KMS-11 (cell line): ENCODE results near the gene PIK3R1.
A peak's percentile ranks its signal among the peaks of the same experiment; 100 is the strongest.

Source experiments
- H2AFZ ChIP-seq: fragments of 200-600 bp; sonication (generic); 2 replicates; pipeline ENCODE4 v1.6.1; 2016; ENCODE audit warnings: antibody characterized with exemption, mixed run types, low read depth
- H3K27ac ChIP-seq: fragments of 200-600 bp; sonication (generic); 2 replicates; pipeline ENCODE4 v1.6.1; 2016; ENCODE audit warnings: mild to moderate bottlenecking, mixed run types
- H3K27me3 ChIP-seq: fragments of 200-600 bp; sonication (generic); 2 replicates; pipeline ENCODE4 v1.6.1; 2017; ENCODE audit warnings: mild to moderate bottlenecking, low read depth, mixed run types, moderate library complexity; ENCODE audit not compliant: insufficient read depth
- H3K36me3 ChIP-seq: fragments of 200-600 bp; sonication (generic); 2 replicates; pipeline ENCODE4 v1.6.1; 2017; ENCODE audit warnings: mild to moderate bottlenecking, mixed run types; ENCODE audit not compliant: insufficient read depth
- H3K4me1 ChIP-seq: fragments of 200-600 bp; sonication (generic); 2 replicates; pipeline ENCODE4 v1.6.1; 2016; ENCODE audit warnings: mild to moderate bottlenecking, low read depth, mixed run types; ENCODE audit not compliant: poor library complexity, severe bottlenecking
- H3K4me2 ChIP-seq: fragments of 200-600 bp; sonication (generic); 2 replicates; pipeline ENCODE4 v1.7.0; 2016; ENCODE audit warnings: mild to moderate bottlenecking, mixed run types
- H3K4me3 ChIP-seq: fragments of 200-600 bp; sonication (generic); IDR thresholded peaks from 2 replicates; pipeline ENCODE4 v1.6.1; 2017; ENCODE audit warnings: low read depth, low read length, mixed read lengths; ENCODE audit not compliant: insufficient read depth
- H3K79me2 ChIP-seq: fragments of 200-600 bp; sonication (generic); 2 replicates; pipeline ENCODE4 v1.6.1; 2016; ENCODE audit warnings: low read depth, mixed run types; ENCODE audit not compliant: insufficient read depth
- H3K9ac ChIP-seq: fragments of 200-600 bp; sonication (generic); 2 replicates; pipeline ENCODE4 v1.6.1; 2016; ENCODE audit warnings: mild to moderate bottlenecking, mixed run types
- H4K20me1 ChIP-seq: fragments of 200-600 bp; sonication (generic); 2 replicates; pipeline ENCODE4 v1.6.1; 2016; ENCODE audit warnings: mild to moderate bottlenecking, mixed run types; ENCODE audit not compliant: insufficient read depth
- TF ChIP-seq, protein P1 (sequence below): fragments of 200-600 bp; sonication (generic); conservative IDR thresholded peaks from 2 replicates; pipeline ENCODE4 v1.6.1; 2017; ENCODE audit warnings: low read depth, mild to moderate bottlenecking, antibody characterized with exemption, low read length, moderate library complexity, mixed read lengths

The PIK3R1 gene

DNA sequence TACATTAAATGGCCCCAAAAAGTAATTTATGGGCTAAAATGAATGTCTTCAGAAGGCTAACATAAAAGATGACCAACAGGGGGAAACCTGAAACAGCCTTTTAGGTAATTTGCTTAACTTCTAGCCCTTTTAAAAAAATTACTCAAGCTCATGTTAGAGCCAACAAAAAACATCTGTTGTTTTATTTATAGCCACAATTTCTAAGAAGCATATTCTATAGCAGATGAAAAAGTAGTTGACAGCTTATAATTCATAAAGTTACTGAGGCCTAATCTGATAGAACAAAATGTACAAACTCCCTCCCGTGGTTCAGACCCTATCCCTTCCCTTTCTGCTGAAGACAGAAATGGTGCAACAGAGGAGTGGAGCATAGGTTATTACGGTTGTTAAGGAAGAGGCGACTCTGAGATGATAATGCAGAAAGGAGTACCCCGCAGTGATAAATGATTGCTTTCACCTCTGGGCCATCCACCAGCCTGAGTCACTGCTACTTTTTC is 46.1 kb downstream of the PIK3R1 start:
- no peak overlapping the region for H3K4me3 ChIP-seq
- no peaks in the 10 kb centered on the region for H4K20me1 ChIP-seq
- no peak overlapping the region for H3K4me2 ChIP-seq
- H3K27me3 ChIP-seq, result no peaks in the 10 kb centered on the region
- TF ChIP-seq, protein P1, sequence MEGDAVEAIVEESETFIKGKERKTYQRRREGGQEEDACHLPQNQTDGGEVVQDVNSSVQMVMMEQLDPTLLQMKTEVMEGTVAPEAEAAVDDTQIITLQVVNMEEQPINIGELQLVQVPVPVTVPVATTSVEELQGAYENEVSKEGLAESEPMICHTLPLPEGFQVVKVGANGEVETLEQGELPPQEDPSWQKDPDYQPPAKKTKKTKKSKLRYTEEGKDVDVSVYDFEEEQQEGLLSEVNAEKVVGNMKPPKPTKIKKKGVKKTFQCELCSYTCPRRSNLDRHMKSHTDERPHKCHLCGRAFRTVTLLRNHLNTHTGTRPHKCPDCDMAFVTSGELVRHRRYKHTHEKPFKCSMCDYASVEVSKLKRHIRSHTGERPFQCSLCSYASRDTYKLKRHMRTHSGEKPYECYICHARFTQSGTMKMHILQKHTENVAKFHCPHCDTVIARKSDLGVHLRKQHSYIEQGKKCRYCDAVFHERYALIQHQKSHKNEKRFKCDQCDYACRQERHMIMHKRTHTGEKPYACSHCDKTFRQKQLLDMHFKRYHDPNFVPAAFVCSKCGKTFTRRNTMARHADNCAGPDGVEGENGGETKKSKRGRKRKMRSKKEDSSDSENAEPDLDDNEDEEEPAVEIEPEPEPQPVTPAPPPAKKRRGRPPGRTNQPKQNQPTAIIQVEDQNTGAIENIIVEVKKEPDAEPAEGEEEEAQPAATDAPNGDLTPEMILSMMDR, result 0 out of 2 replicates have a peak, but pooled peaks have one; percentile 11
- H3K36me3 ChIP-seq, result no peaks in the 10 kb centered on the region
- no peak overlapping the region for H3K27ac ChIP-seq
- H3K9ac ChIP-seq, result no peak overlapping the region
- no peak overlapping the region for H2AFZ ChIP-seq
- no peaks in the 10 kb centered on the region; the same call in 1 of the 2 replicates for H3K79me2 ChIP-seq
- H3K4me1 ChIP-seq, result peaks cover 1% of the 10 kb centered on the region

- TF ChIP-seq, protein P1, result no peak
- no peak overlapping the region for H3K4me3 ChIP-seq
- no peaks in the 10 kb centered on the region for H3K79me2 ChIP-seq
- H3K4me1 ChIP-seq, result no peaks in the 10 kb centered on the region
- no peaks in the 10 kb centered on the region for H3K36me3 ChIP-seq
- H3K9ac ChIP-seq, result no peak overlapping the region
- no peak overlapping the region for H3K4me2 ChIP-seq
- no peaks in the 10 kb centered on the region for H4K20me1 ChIP-seq
- no peak overlapping the region for H3K27ac ChIP-seq
- H3K27me3 ChIP-seq, result no peaks in the 10 kb centered on the region
- no peak overlapping the region for H2AFZ ChIP-seq
Measured at GRCh38 chr5:68264024-68264956, 48.7 kb downstream of the PIK3R1 start.

- H3K4me1 ChIP-seq, result no peaks in the 10 kb centered on the region
- no peak overlapping the region for H3K4me2 ChIP-seq
- H2AFZ ChIP-seq, result no peak overlapping the region
Measured at GRCh38 chr5:68265347-68265746, 49.8 kb downstream of the PIK3R1 start.

GRCh38 chr5:68265822-68266395 is 50.4 kb downstream of the PIK3R1 start:
- Histone ChIP-seq H3K79me2 (no peaks in the 10 kb centered on the region), H2AFZ (no peak overlapping the region), H3K4me2 (no peak overlapping the region), H3K9ac (no peak overlapping the region), H3K4me1 (no peaks in the 10 kb centered on the region), H3K36me3 (no peaks in the 10 kb centered on the region), H3K27me3 (no peaks in the 10 kb centered on the region), H3K4me3 (no peak overlapping the region), H4K20me1 (no peaks in the 10 kb centered on the region), H3K27ac (no peak overlapping the region)
- TF ChIP-seq, protein P1, result no peak

More at GRCh38 chr5:68265347-68265746, 49.8 kb downstream of the PIK3R1 start:
- Histone ChIP-seq H3K4me3 (no peak overlapping the region), H3K27me3 (no peaks in the 10 kb centered on the region), H3K27ac (no peak overlapping the region), H3K79me2 (no peaks in the 10 kb centered on the region), H3K36me3 (no peaks in the 10 kb centered on the region), H4K20me1 (no peaks in the 10 kb centered on the region), H3K9ac (no peak overlapping the region)
- TF ChIP-seq, protein P1, result no peak
